NB4 (cell line): ENCODE data around the gene ENGASE.

Source experiments
- DNase-seq: peaks from one replicate; pipeline ENCODE4 v3.0.0; 2010; ENCODE audit warnings: low read depth
- H3K4me3 ChIP-seq: one replicate; pipeline ENCODE4 v1.5.1; 2011; ENCODE audit warnings: mild to moderate bottlenecking, low read depth, low read length, moderate library complexity
- MYC ChIP-seq: IDR thresholded peaks from 2 replicates; pipeline ENCODE4 v1.6.1; 2011; ENCODE audit warnings: low read depth, low read length
- POLR2A ChIP-seq: IDR thresholded peaks from 2 replicates; pipeline ENCODE4 v1.6.1; 2011; ENCODE audit warnings: mild to moderate bottlenecking; ENCODE audit not compliant: insufficient read length; ENCODE audit errors: extremely low read depth
- TF ChIP-seq, protein P1 (sequence below): IDR thresholded peaks from one replicate; pipeline ENCODE4 v1.5.1; 2012; ENCODE audit warnings: low read depth, low read length
- TF ChIP-seq, protein P2 (sequence below): IDR thresholded peaks from 2 replicates; pipeline ENCODE4 v1.6.1; 2011; ENCODE audit warnings: low read depth, low read length

Gene ENGASE, protein sequence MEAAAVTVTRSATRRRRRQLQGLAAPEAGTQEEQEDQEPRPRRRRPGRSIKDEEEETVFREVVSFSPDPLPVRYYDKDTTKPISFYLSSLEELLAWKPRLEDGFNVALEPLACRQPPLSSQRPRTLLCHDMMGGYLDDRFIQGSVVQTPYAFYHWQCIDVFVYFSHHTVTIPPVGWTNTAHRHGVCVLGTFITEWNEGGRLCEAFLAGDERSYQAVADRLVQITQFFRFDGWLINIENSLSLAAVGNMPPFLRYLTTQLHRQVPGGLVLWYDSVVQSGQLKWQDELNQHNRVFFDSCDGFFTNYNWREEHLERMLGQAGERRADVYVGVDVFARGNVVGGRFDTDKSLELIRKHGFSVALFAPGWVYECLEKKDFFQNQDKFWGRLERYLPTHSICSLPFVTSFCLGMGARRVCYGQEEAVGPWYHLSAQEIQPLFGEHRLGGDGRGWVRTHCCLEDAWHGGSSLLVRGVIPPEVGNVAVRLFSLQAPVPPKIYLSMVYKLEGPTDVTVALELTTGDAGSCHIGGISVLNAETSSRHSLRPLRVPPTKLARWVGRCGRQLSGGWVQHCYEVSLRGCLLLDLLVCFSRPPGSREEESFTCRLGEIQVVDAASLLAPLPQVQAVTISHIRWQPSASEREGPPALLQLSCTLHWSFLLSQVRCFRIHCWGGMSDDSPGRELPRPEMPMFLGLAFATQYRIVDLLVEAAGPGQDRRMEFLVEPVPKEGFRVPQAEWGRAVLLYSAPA

DNA sequence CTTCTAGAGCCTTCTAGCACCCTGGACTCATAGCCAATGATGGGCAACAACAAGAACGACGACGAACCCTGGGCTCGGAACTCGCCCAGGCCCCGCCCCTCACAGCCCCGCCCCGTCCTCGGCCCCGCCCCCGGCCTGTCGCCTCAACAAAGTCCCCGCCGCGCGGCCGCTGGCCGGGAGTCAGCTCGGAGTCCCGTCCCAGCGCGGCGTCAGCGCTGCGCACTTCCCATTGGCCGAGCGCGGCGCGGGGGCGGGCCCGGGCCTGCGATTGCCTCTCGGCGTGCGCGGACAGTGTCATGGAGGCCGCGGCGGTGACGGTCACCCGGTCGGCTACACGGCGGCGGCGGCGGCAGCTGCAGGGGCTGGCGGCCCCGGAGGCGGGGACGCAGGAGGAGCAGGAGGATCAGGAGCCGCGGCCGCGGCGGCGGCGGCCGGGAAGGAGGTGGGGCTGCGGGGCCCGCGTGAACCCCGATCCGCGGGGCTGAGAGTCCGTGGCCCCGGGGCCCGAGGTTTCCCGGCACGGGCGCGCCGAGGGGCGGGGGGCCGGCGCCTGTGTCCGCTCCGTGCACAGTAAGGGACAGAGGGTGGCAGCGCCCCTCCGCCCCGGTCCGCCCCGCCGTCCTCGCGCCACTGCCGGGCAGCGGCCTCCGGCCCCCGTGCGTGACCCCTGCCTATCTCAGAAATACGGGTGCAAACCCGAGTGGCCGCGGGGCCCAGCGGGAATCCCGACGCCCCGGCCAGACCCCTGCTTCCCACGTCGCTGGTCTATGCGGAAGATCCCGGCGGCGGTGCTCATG is at the start of gene ENGASE:
Gene ENGASE, plus strand, starts transcription at position 176 of the 797 bp plus-strand sequence. Its CDS starts 121 bp downstream, at position 297.
- peak; percentile 41 for TF ChIP-seq POLR2A
- TF ChIP-seq, protein P1, sequence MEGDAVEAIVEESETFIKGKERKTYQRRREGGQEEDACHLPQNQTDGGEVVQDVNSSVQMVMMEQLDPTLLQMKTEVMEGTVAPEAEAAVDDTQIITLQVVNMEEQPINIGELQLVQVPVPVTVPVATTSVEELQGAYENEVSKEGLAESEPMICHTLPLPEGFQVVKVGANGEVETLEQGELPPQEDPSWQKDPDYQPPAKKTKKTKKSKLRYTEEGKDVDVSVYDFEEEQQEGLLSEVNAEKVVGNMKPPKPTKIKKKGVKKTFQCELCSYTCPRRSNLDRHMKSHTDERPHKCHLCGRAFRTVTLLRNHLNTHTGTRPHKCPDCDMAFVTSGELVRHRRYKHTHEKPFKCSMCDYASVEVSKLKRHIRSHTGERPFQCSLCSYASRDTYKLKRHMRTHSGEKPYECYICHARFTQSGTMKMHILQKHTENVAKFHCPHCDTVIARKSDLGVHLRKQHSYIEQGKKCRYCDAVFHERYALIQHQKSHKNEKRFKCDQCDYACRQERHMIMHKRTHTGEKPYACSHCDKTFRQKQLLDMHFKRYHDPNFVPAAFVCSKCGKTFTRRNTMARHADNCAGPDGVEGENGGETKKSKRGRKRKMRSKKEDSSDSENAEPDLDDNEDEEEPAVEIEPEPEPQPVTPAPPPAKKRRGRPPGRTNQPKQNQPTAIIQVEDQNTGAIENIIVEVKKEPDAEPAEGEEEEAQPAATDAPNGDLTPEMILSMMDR: no peak
- H3K4me3 ChIP-seq: peak within 1 kb of the TSS; percentile 62
- peak; percentile 93 for DNase-seq

- TF ChIP-seq, protein P2, sequence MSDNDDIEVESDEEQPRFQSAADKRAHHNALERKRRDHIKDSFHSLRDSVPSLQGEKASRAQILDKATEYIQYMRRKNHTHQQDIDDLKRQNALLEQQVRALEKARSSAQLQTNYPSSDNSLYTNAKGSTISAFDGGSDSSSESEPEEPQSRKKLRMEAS: no peak
- TF ChIP-seq POLR2A: no peak
- TF ChIP-seq MYC: no peak
- TF ChIP-seq, protein P1: no peak
- H3K4me3 ChIP-seq: no peak overlapping the region
- DNase-seq: no peak
Measured at GRCh38 chr17:79024901-79025737, 49.5 kb upstream of the ENGASE start.

- no peak for DNase-seq
- H3K4me3 ChIP-seq: no peak overlapping the region
- TF ChIP-seq, protein P1: no peak
- TF ChIP-seq POLR2A (no peak), MYC (no peak)
- TF ChIP-seq, protein P2: no peak
Measured at GRCh38 chr17:79026376-79027273, 48.0 kb upstream of the ENGASE start.

DNA sequence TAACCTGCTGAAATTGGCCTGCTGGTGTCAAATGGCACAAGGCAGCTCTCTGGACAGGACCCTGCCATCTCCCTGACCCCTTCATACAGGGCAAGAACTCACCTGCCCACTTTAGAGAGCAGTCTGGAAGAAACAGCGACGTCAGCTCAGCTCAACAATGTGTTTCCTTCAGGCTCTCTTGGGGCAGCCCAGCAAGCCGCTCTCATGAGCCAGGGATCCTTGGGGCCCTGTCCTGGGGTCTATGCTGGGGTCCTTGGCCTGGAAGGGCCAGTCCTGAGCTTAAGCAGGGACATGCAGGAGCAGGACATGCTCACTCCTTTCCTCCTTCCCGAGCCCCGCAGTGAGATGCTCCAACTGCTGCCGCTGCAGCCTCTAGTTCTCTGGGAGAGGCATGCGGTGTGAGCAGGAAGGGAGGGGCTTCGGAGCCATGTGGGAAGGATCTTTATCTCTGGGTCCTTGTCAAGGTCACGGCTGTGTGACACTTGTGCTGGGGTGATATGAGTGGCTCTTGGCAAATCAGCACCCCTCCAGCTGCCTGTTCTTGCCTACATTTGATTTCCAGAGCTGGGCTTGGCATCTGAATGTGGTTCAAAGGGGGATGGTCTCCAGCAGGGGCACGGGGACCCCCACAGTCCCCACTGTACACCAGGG is 47.2 kb upstream of the ENGASE start:
- TF ChIP-seq, protein P1: no peak
- TF ChIP-seq MYC: no peak
- no peak for TF ChIP-seq POLR2A
- TF ChIP-seq, protein P2: no peak
- H3K4me3 ChIP-seq: no peak overlapping the region
- DNase-seq: no peak
